ENCODE measurements around the gene SCAPER.
"Not testable (repeated sequence)": the region's sequence is repeated elsewhere in the genome, so short reads cannot be mapped to it uniquely, and the experiment has no call there.

The SCAPER gene

DNA sequence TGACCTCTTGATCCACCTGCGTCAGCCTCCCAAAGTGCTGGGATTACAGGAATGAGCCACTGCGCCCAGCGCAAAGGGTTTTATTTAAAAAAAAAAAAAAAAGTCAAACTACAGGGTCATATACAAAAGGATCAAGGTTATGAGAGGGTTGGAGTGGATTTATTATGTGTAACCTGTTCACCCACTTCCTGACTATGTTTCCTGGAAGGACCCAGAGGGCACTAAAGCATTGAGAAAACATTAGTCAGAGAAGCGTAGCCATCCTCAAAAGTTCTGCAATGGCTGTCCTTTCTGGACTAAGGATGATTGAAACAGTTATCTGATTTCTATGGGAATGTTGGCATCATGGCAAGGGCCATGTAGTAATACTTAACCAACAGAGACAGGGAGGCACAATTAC, 7.3 kb upstream of the SCAPER start:
- Histone ChIP-seq H3K27ac (no peak overlapping the region), H3K79me2 (no peaks in the 10 kb centered on the region), H2AFZ (no peak overlapping the region), H3K9me3 (ENCODE audit: control insufficient read depth, low read length) (no peaks in the 10 kb centered on the region), H3K36me3 (ENCODE audit: control insufficient read depth, insufficient read depth, low read length) (no peaks in the 10 kb centered on the region), H3K9ac (no peak overlapping the region), H3K4me3 (ENCODE audit: low read depth, low read length) (no peak overlapping the region), H3K27me3 (ENCODE audit: control insufficient read depth, insufficient read depth, low read length) (no peaks in the 10 kb centered on the region), H3K4me2 (ENCODE audit: low read length) (no peak overlapping the region), H3K4me1 (no peaks in the 10 kb centered on the region)
- TF ChIP-seq, protein P1, sequence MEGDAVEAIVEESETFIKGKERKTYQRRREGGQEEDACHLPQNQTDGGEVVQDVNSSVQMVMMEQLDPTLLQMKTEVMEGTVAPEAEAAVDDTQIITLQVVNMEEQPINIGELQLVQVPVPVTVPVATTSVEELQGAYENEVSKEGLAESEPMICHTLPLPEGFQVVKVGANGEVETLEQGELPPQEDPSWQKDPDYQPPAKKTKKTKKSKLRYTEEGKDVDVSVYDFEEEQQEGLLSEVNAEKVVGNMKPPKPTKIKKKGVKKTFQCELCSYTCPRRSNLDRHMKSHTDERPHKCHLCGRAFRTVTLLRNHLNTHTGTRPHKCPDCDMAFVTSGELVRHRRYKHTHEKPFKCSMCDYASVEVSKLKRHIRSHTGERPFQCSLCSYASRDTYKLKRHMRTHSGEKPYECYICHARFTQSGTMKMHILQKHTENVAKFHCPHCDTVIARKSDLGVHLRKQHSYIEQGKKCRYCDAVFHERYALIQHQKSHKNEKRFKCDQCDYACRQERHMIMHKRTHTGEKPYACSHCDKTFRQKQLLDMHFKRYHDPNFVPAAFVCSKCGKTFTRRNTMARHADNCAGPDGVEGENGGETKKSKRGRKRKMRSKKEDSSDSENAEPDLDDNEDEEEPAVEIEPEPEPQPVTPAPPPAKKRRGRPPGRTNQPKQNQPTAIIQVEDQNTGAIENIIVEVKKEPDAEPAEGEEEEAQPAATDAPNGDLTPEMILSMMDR (IDR thresholded peaks at IDR 0.05), result no peak

DNA sequence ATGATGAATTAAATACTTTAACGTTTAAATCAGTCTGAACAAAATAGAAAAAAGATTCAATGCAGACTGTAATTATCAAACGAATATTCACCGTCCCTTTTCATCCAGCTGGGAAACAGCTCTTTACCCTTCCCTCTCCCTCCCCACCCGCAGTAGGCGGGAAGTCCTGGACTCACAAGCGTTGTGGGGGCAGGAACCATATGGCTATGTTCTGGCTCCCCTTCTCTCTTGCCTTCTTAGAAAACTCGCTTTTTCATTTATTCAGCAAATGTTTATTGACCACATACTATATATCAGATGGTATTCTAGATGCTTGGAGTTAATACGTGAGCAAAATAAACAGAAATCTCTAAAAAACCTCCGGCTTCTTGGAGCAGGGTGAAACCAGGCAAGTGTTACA, 715 bp upstream of the SCAPER start:
- H3K79me2 ChIP-seq, result peaks cover 4% of the 10 kb centered on the region
- H3K4me1 ChIP-seq, result peaks cover 4% of the 10 kb centered on the region
- TF ChIP-seq, protein P1 (IDR thresholded peaks at IDR 0.05), result no peak
- peak overlapping the region; percentile 95 for H2AFZ ChIP-seq
- peak overlapping the region; percentile 87 for H3K4me2 ChIP-seq (ENCODE audit: low read length)
- peak overlapping the region; percentile 82 for H3K4me3 ChIP-seq (ENCODE audit: low read depth, low read length)
- no peaks in the 10 kb centered on the region for H3K36me3 ChIP-seq (ENCODE audit: control insufficient read depth, insufficient read depth, low read length)
- H3K27me3 ChIP-seq (ENCODE audit: control insufficient read depth, insufficient read depth, low read length), result no peaks in the 10 kb centered on the region
- no peaks in the 10 kb centered on the region for H3K9me3 ChIP-seq (ENCODE audit: control insufficient read depth, low read length)
- H3K9ac ChIP-seq, result no peak overlapping the region
- peak overlapping the region; percentile 93 for H3K27ac ChIP-seq

- H3K4me1 ChIP-seq, result peaks cover 4% of the 10 kb centered on the region
- H3K9me3 ChIP-seq (ENCODE audit: control insufficient read depth, low read length), result no peaks in the 10 kb centered on the region
- peak overlapping the region; percentile 95 for H2AFZ ChIP-seq
- peak overlapping the region; percentile 87 for H3K4me2 ChIP-seq (ENCODE audit: low read length)
- peaks cover 4% of the 10 kb centered on the region for H3K79me2 ChIP-seq
- H3K4me3 ChIP-seq (ENCODE audit: low read depth, low read length), result peak overlapping the region; percentile 82
- H3K36me3 ChIP-seq (ENCODE audit: control insufficient read depth, insufficient read depth, low read length), result no peaks in the 10 kb centered on the region
- H3K9ac ChIP-seq, result peak overlapping the region; percentile 46
- no peaks in the 10 kb centered on the region for H3K27me3 ChIP-seq (ENCODE audit: control insufficient read depth, insufficient read depth, low read length)
- TF ChIP-seq, protein P1 (IDR thresholded peaks at IDR 0.05), result no peak
- peak overlapping the region; percentile 93 for H3K27ac ChIP-seq
These were observed 603 bp downstream of the SCAPER start for GRCh38 chr15:76904461-76905012.

- H3K36me3 ChIP-seq (ENCODE audit: control insufficient read depth, insufficient read depth, low read length), result no peaks in the 10 kb centered on the region
- no peak overlapping the region for H3K4me2 ChIP-seq (ENCODE audit: low read length)
- no peaks in the 10 kb centered on the region for H3K27me3 ChIP-seq (ENCODE audit: control insufficient read depth, insufficient read depth, low read length)
- no peak overlapping the region for H3K4me3 ChIP-seq (ENCODE audit: low read depth, low read length)
- no peaks in the 10 kb centered on the region for H3K9me3 ChIP-seq (ENCODE audit: control insufficient read depth, low read length)
- TF ChIP-seq, protein P1 (IDR thresholded peaks at IDR 0.05), result no peak
- H3K79me2 ChIP-seq, result peaks cover 4% of the 10 kb centered on the region
- peaks cover 4% of the 10 kb centered on the region for H3K4me1 ChIP-seq
- H3K27ac ChIP-seq, result no peak overlapping the region
- H2AFZ ChIP-seq, result no peak overlapping the region
- H3K9ac ChIP-seq, result no peak overlapping the region
These were observed 1.9 kb downstream of the SCAPER start for GRCh38 chr15:76903251-76903681.

GRCh38 chr15:76901965-76902364, 3.2 kb downstream of the SCAPER start:
- TF ChIP-seq, protein P1 (IDR thresholded peaks at IDR 0.05), result no peak
- Histone ChIP-seq H3K9me3 (ENCODE audit: control insufficient read depth, low read length) (no peaks in the 10 kb centered on the region), H3K27me3 (ENCODE audit: control insufficient read depth, insufficient read depth, low read length) (no peaks in the 10 kb centered on the region)

DNA sequence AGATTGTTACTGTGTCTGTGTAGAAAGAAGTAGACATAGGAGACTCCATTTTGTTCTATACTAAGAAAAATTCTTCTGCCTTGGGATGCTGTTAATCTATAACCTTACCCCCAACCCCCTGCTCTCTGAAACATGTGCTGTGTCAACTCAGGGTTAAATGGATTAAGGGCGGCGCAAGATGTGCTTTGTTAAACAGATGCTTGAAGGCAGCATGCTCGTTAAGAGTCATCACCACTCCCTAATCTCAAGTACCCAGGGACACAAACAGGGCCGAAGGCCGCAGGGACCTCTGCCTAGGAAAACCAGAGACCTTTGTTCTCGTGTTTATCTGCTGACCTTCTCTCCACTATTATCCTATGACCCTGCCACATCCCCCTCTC, 5.2 kb downstream of the SCAPER start:
- H3K27ac ChIP-seq, result not testable (repeated sequence)

More at GRCh38 chr15:76901965-76902364, 3.2 kb downstream of the SCAPER start:
- Histone ChIP-seq H3K79me2 (peaks cover 4% of the 10 kb centered on the region), H3K4me1 (peaks cover 4% of the 10 kb centered on the region), H3K4me3 (ENCODE audit: low read depth, low read length) (no peak overlapping the region), H2AFZ (no peak overlapping the region), H3K36me3 (ENCODE audit: control insufficient read depth, insufficient read depth, low read length) (no peaks in the 10 kb centered on the region), H3K9ac (no peak overlapping the region), H3K4me2 (ENCODE audit: low read length) (no peak overlapping the region), H3K27ac (no peak overlapping the region)

GRCh38 chr15:76899176-76899930, 5.8 kb downstream of the SCAPER start:
- not testable (repeated sequence) for H3K27ac ChIP-seq; H3K4me1 ChIP-seq; H3K9ac ChIP-seq; H2AFZ ChIP-seq; H3K4me3 ChIP-seq (ENCODE audit: low read depth, low read length); H3K36me3 ChIP-seq (ENCODE audit: control insufficient read depth, insufficient read depth, low read length); H3K79me2 ChIP-seq; H3K4me2 ChIP-seq (ENCODE audit: low read length); H3K27me3 ChIP-seq (ENCODE audit: control insufficient read depth, insufficient read depth, low read length); H3K9me3 ChIP-seq (ENCODE audit: control insufficient read depth, low read length)

More for the DNA sequence above, 5.2 kb downstream of the SCAPER start:
- H3K36me3 ChIP-seq (ENCODE audit: control insufficient read depth, insufficient read depth, low read length); H3K9ac ChIP-seq; H3K4me1 ChIP-seq; H3K79me2 ChIP-seq; H3K9me3 ChIP-seq (ENCODE audit: control insufficient read depth, low read length); H3K4me3 ChIP-seq (ENCODE audit: low read depth, low read length); H3K27me3 ChIP-seq (ENCODE audit: control insufficient read depth, insufficient read depth, low read length); H2AFZ ChIP-seq; H3K4me2 ChIP-seq (ENCODE audit: low read length): not testable (repeated sequence)
